Articular chondrocyte of knee joint (primary cell): ENCODE data around the gene LAMA4. TPM values are rescaled to one million over a fixed set of nuclear protein-coding genes. Genes with fewer than 3 reads are reported as not detected.

ENCODE experiments used
- small RNA-seq: library from RNA; depleted of rRNA; stranded (forward); fragments of <200 nt; gene quantifications from one replicate; pipeline ENCODE3, GENCODE V24; 2012
- total RNA-seq: library from RNA; depleted of rRNA; stranded (reverse); fragments of >200 nt; gene quantifications from 2 replicates; pipeline ENCODE4 v1.2.3, GENCODE V29; 2012

The LAMA4 gene
- total RNA-seq = 459 and 536 TPM in 2 replicates

GRCh38 chr6:112253841-112254816 lies at the start of gene LAMA4:
LAMA4 (minus strand) TSS chr6:112254567; CDS start chr6:112254150, 417 bp downstream.

GRCh38 chr6:112087136-112087911 lies 167.0 kb downstream of the LAMA4 start, which contains the start of the genes FAM229B and TUBE1:
FAM229B (plus strand) TSS chr6:112087591; CDS start chr6:112099284, 11,693 bp downstream.
TUBE1 (minus strand) TSS chr6:112087482; CDS start chr6:112087434, 48 bp downstream.

Small RNA genes within 50 kb of the gene (small RNA-seq; reads per million reads assigned to genes)
- 0.95 reads per million, percentile 40 among the genes with 10 or more reads in this experiment for gene RNU6-1226P

Other genes with a start within 250 kb of the LAMA4 start
- 28.4 and 36.8 TPM in 2 replicates for gene CCN6, start 200.5 kb downstream of the LAMA4 start, total RNA-seq
- 42.1 and 43.0 TPM in 2 replicates for gene TUBE1, start 167.1 kb downstream of the LAMA4 start, total RNA-seq
- 18.8 and 21.2 TPM in 2 replicates for gene FAM229B, start 167.0 kb downstream of the LAMA4 start, total RNA-seq
- 0.43 TPM in 1 of 2 replicates, not detected in the other for gene RFPL4B, start 92.8 kb upstream of the LAMA4 start, total RNA-seq